HUES6 (cell line): ENCODE measurements around the gene SPINDOC.
"Not testable (repeated sequence)": the region's sequence is repeated elsewhere in the genome, so short reads cannot be mapped to it uniquely, and the experiment has no call there.

ENCODE experiments used
- H3K27ac ChIP-seq: 2 replicates; pipeline ENCODE4 v1.7.0; 2013; ENCODE audit warnings: low read depth, mild to moderate bottlenecking, low read length, inconsistent platforms
- H3K27me3 ChIP-seq: 2 replicates; pipeline ENCODE4 v1.6.1; 2013; ENCODE audit warnings: low read length; ENCODE audit not compliant: control insufficient read depth, insufficient read depth
- H3K36me3 ChIP-seq: 2 replicates; pipeline ENCODE4 v1.6.1; 2013; ENCODE audit warnings: low read length; ENCODE audit not compliant: control insufficient read depth, insufficient read depth
- H3K4me1 ChIP-seq: 2 replicates; pipeline ENCODE4 v1.6.1; 2013; ENCODE audit warnings: low read length; ENCODE audit not compliant: control insufficient read depth, insufficient read depth
- H3K4me3 ChIP-seq: 2 replicates; pipeline ENCODE4 v1.5.1; 2013; ENCODE audit warnings: low read depth, low read length
- H3K9ac ChIP-seq: one replicate; pipeline ENCODE4 v1.6.1; 2013; ENCODE audit warnings: mild to moderate bottlenecking, low read length
- H3K9me3 ChIP-seq: 2 replicates; pipeline ENCODE4 v1.6.1; 2013; ENCODE audit warnings: low read depth, low read length; ENCODE audit not compliant: control insufficient read depth, insufficient read depth

SPINDOC gene

DNA sequence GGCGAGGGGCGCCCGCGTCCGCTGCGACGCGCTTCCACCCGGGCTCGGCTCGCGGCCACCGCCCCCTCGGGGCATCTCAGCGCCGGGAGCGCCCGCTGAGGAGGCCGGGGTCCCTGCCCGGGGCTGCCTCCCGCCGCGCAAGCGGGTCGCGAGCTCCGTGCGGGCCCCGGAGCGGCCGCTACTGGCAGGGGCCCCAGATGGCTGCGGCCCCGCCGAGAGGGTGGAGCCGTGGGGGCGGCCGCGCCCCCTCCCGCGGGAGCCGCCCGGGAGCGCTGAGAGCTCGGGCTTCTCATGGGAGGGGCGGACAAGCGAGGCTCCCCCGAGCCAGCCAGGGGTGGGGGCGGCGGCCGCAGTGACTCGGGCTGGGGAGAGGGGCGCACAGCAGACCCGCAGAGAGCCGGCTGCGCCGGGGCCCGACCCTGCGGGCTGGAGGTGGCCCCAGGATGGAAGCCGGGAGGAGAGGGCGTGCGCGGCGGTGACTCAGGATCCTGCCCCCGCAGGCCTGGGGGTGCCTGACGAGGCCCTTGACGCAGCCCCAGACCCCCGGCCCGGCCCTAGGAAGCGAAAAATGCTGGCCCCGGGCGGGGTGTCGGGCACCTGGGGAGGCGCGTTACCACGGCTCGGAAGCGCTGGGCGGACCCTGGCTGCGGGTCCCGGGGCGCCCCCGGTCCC, 44.1 kb upstream of the SPINDOC start:
- H3K4me1 ChIP-seq = peaks cover 41% of the 10 kb centered on the region
- peak overlapping the region; percentile 76 for H3K9ac ChIP-seq
- peaks cover 23% of the 10 kb centered on the region for H3K27me3 ChIP-seq

DNA sequence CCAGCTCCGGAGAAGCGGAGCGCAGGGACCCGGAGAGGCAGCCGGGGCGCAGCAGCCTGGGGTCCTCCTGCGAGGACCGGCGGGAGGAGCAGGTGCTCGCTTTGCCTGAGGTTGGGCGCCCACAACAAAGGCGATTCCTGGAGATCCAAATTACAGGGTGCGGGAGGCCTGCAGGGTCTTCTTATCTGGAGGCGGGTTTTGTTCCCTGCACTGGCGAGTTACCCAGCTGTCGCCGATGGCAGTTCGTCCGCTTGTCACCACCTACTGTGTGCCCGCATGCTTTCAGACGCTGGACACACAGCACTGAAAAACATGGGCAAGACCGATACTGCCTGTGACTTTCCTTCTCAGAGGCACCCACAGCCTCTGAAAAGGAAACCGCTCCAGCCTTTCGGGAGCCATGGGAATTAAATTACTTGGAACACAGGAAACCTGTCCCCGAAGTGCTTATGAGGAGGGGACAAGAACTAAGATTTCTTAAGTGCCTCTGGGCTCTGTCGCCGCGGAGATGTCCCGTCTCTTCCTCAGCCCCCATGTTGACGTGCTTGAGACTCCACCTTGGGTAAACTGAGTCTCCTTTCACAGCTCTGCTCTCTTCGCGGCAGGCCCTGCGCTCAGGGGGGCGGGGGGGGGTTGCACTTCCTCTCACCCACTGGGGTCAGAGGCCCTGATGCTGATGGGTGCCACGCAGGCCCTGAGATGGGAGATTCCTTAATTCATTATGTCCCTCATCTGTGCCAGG, 43.4 kb upstream of the SPINDOC start:
- peaks cover 23% of the 10 kb centered on the region for H3K27me3 ChIP-seq
- no peaks in the 10 kb centered on the region for H3K9me3 ChIP-seq
- no peak overlapping the region for H3K27ac ChIP-seq
- H3K4me3 ChIP-seq = peak overlapping the region; percentile 80
- H3K36me3 ChIP-seq = peaks cover 6% of the 10 kb centered on the region; the same call in 1 of the 2 replicates
- peaks cover 35% of the 10 kb centered on the region for H3K4me1 ChIP-seq
- H3K9ac ChIP-seq = peak overlapping the region; percentile 76

More for the DNA sequence above, 44.1 kb upstream of the SPINDOC start:
- H3K27ac ChIP-seq = no peak overlapping the region
- H3K4me3 ChIP-seq = peak overlapping the region; percentile 80
- H3K36me3 ChIP-seq = peaks cover 6% of the 10 kb centered on the region; the same call in 1 of the 2 replicates
- H3K9me3 ChIP-seq = no peaks in the 10 kb centered on the region

- no peak overlapping the region for H3K9ac ChIP-seq
- peaks cover 2% of the 10 kb centered on the region; the same call in 1 of the 2 replicates for H3K36me3 ChIP-seq
- H3K27ac ChIP-seq = no peak overlapping the region
- H3K4me3 ChIP-seq = no peak overlapping the region
- H3K9me3 ChIP-seq = no peaks in the 10 kb centered on the region
- H3K27me3 ChIP-seq = peaks cover 23% of the 10 kb centered on the region
- H3K4me1 ChIP-seq = peaks cover 26% of the 10 kb centered on the region
These were observed 42.5 kb upstream of the SPINDOC start for GRCh38 chr11:63770763-63771162.

DNA sequence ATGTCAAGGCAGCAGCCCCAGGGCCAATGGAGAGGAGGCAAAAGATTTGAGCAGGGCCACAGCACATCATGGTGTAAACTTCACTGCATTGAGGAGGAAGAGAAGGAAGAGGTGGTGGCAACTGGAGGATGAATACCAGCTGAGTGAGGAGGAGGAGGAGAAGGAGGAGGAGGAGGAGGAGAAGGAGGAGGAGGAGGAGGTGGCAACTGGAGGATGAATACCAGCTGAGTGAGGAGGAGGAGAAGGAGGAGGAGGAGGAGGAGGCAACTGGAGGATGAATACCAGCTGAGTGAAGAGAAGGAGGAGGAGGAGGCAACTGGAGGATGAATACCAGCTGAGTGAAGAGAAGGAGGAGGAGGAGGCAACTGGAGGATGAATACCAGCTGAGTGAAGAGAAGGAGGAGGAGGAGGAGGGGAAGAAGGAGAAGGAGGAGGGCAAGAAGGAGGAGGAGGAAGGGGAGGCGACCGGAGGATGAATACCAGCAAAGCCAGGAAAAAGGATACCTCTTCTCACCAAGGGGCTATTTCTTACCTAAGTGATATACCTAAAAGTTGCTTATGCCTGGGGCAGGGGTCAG, 41.4 kb upstream of the SPINDOC start:
- H3K27ac ChIP-seq = not testable (repeated sequence)

GRCh38 chr11:63775191-63775590, 38.1 kb upstream of the SPINDOC start:
- H3K36me3 ChIP-seq = no peaks in the 10 kb centered on the region
- no peaks in the 10 kb centered on the region for H3K9me3 ChIP-seq
- no peak overlapping the region for H3K4me3 ChIP-seq
- peaks cover 4% of the 10 kb centered on the region; the same call in 1 of the 2 replicates for H3K4me1 ChIP-seq
- peaks cover 18% of the 10 kb centered on the region for H3K27me3 ChIP-seq
- H3K27ac ChIP-seq = no peak overlapping the region
- H3K9ac ChIP-seq = no peak overlapping the region

More for the DNA sequence above, 41.4 kb upstream of the SPINDOC start:
- H3K27me3 ChIP-seq = peaks cover 23% of the 10 kb centered on the region
- H3K36me3 ChIP-seq, H3K4me3 ChIP-seq, H3K9me3 ChIP-seq, H3K9ac ChIP-seq: not testable (repeated sequence)
- peaks cover 15% of the 10 kb centered on the region for H3K4me1 ChIP-seq

DNA sequence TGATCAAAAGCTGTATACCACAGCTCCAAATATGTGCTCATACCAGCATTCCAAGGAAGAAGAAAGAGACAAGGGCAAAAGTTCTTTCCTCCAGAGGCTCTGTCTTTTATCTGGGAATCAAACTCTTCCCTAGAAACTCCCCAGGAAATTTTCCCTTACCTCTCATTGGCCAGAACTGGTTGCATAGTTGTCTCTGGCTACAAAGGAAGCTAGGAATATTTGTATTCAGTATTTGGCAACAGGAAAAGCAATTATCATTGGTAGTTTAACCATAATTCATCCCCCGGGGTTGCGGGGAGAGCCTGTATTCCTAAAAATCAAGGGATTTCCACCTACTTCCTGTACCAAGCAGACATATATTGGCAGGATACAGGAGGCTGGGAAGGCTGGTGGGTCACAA, 34.2 kb upstream of the SPINDOC start:
- no peak overlapping the region for H3K27ac ChIP-seq
- H3K4me3 ChIP-seq = no peak overlapping the region
- no peaks in the 10 kb centered on the region for H3K4me1 ChIP-seq
- H3K9ac ChIP-seq = no peak overlapping the region
- H3K27me3 ChIP-seq = peaks cover 3% of the 10 kb centered on the region; the same call in 1 of the 2 replicates
- no peaks in the 10 kb centered on the region for H3K9me3 ChIP-seq
- no peaks in the 10 kb centered on the region for H3K36me3 ChIP-seq

- H3K36me3 ChIP-seq = no peaks in the 10 kb centered on the region
- H3K4me1 ChIP-seq = no peaks in the 10 kb centered on the region; the same call in 1 of the 2 replicates
- H3K27ac ChIP-seq = no peak overlapping the region
- peaks cover under 1% of the 10 kb centered on the region; the same call in 1 of the 2 replicates for H3K27me3 ChIP-seq
- H3K9me3 ChIP-seq = no peaks in the 10 kb centered on the region
- H3K4me3 ChIP-seq = no peak overlapping the region
- no peak overlapping the region for H3K9ac ChIP-seq
These were observed 30.5 kb upstream of the SPINDOC start for GRCh38 chr11:63782749-63783148.

GRCh38 chr11:63783925-63784592, 29.2 kb upstream of the SPINDOC start:
- Histone ChIP-seq H3K4me3 (no peak overlapping the region), H3K9ac (no peak overlapping the region), H3K9me3 (no peaks in the 10 kb centered on the region), H3K27me3 (no peaks in the 10 kb centered on the region), H3K27ac (no peak overlapping the region), H3K4me1 (no peaks in the 10 kb centered on the region; the same call in 1 of the 2 replicates), H3K36me3 (no peaks in the 10 kb centered on the region)

GRCh38 chr11:63785823-63786222, 27.4 kb upstream of the SPINDOC start:
- Histone ChIP-seq H3K27ac (no peak overlapping the region), H3K4me3 (no peak overlapping the region), H3K9ac (no peak overlapping the region), H3K4me1 (no peaks in the 10 kb centered on the region; the same call in 1 of the 2 replicates), H3K27me3 (no peaks in the 10 kb centered on the region), H3K36me3 (no peaks in the 10 kb centered on the region), H3K9me3 (peaks cover 4% of the 10 kb centered on the region)

DNA sequence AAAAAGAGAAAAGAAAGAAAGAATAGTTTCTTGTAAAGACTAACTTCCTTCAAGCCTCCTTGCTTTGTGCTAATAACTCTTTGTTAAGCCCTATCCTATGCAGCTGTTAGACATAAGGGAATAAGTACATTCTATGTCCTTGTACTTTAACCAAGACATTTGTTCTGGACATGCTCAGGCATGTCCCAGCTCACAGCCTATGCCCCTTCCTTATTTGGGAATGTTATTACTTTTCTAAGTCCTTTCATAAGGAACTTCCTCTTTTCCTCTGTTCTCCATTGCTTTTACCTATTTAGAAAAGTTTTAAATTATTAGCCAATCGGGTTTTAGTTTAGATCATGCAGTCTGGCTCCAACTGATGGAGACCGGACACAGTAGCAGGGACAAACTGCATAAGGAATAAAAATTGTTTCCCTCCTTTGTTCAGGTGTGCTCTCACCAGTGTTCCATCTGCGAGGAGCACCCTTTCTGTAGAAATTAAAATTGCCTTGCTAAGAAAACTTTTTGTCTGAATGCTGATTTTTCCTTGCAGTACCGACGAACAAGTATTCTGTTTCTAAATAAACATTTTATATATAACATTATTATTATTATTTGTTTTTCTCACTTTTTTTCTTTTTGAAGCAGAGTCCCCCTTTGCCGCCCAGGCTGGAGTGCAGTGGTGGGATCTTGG, 21.6 kb upstream of the SPINDOC start:
- H3K27me3 ChIP-seq = no peaks in the 10 kb centered on the region
- H3K27ac ChIP-seq = no peak overlapping the region
- no peaks in the 10 kb centered on the region for H3K4me1 ChIP-seq
- no peak overlapping the region for H3K9ac ChIP-seq
- peaks cover 25% of the 10 kb centered on the region for H3K9me3 ChIP-seq
- H3K4me3 ChIP-seq = no peak overlapping the region
- H3K36me3 ChIP-seq = no peaks in the 10 kb centered on the region
